Fibroblast of skin of left quadriceps (primary cell): ENCODE data around the gene DNER.
"Not testable (repeated sequence)": the region's sequence is repeated elsewhere in the genome, so short reads cannot be mapped to it uniquely, and the experiment has no call there.

Experiments used
- DNase-seq, 2 experiments: peaks; one replicate each; pipeline ENCODE4 v3.0.0-alpha.2; 2013; ENCODE audit warnings: low read depth in 2 of 2

Gene DNER

DNA sequence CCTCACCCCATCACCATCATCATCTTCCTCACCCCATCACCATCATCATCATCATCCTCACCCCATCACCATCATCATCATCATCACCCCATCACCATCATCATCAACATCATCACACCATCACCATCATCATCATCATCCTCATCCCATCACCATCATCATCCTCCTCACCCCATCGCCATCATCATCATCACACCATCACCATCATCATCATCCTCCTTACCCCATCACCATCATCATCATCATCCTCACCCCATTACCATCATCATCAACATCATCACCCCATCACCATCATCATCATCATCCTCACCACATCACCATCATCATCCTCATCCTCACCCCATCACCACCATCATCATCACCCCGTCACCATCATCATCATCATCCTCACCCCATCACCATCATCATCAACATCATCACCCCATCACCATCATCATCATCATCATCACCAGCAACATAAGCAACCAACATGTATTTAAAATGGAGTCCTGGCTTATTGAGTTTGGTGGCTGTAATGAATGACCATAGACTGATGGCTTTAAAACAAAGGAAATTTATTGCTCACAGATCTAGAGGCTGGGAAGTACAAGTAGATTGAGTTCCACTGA is 150.0 kb downstream of the DNER start:
- DNase-seq, result no peak

DNA sequence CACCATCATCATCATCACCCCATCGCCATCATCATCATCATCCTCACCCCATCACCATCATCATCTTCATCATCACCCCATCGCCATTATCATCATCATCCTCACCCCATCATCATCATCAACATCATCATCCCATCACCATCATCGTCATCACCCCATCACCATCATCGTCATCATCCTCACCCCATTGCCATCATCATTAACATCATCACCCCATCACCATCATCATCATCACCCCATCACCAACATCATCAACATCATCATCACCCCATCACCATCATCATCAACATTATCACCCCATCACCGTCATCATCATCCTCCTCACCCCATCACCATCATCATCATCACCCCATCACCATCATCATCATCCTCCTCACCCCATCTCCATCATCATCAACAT is 151.0 kb downstream of the DNER start:
- DNase-seq, result no peak

DNA sequence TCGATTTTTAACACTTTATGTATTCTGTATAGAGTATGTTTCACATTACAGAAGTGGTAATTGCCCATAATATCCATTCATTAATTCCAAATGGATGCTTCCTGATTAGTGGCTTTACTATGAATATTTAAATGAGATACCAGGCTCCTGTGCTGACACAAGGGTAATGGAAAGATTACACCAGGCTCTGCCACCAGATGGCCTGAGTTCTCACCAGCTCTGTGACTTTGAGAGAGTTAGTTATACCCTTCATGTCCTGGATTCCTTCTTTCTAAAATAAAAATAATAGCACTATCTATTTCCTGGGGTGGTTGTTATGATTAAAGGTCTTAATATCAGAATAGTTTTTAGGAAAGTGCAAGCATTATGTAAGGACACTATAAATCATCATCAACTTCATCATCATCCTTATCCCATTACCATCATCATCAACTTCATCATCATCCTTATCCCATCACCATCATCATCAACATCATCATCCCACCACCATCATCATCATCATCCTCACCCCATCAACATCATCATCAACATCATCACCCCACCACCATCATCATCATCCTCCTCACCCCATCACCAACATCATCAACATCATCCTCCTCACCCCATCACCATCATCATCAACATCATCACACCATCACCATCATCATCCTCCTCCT is 151.8 kb downstream of the DNER start:
- no peak for DNase-seq

DNA sequence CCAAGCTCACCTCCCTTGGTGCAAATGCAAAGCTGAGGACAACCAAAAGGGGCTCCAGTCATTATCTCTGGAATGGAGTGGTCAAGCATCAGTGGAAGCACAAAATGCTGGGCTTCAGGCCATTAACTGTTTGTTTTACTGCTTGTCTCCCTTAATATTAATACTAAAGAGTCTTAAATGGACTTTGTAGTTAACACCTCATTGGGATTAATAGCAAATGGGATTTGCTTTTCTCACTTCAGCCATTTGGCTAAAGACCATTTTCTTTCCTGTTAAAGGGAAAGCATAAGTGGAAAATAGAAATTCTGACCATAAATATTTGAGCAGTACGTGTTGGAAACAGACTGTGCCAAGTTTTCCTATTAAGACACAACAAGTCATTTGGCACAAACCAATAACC is 154.4 kb downstream of the DNER start:
- DNase-seq, result no peak

DNA sequence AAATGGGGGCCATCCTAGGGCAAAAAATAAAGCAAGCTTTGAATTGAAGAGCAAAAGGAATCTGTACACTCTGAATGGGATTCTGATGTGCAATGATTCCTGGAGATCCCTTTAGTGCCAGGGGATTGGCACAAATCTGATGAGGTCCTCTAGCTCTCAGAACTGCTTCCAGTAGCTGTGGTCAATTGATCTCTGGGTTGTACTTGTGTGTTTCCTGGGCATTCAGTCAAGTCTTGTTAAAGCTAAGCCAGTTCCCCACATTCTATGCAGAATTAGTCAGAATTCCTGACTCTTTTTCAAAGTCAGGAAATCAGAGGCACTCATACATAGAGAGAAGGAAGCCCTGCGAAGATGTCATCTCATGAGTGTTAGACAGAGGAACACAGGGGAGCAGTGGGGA is 161.3 kb downstream of the DNER start:
- DNase-seq, result no peak

DNA sequence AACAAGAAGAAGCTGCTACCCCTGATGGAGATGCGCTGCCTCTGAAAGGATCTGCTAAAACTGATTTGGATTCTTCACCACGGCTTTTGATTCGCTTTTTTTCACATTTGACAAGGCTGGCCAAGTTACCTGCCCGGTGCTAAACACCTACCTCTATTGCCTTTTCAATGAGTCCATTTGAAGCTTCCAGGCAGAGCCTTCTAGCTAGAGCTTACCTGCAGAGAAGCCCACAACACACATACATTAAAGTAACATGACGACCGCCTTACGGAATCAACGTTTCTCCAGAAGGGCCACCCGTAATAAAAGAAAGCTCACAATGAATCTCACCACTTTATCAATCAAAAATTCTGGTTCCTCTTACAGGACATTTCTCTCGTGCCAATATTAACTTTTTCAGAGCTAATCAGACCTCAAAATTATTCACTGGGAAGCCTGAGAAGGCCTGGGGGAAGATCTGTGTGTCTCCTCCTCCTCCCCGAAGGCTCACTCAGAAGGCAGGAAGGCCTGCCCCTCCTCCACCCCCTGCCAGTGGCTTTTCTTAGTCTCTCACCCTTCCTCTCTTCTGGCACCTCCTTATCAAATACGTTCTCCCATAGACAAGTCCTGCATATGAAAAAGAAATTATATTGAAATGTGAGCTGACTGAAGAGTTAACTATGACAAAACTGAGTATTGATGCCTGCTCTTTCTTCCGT is 171.0 kb downstream of the DNER start:
- DNase-seq, result no peak

DNA sequence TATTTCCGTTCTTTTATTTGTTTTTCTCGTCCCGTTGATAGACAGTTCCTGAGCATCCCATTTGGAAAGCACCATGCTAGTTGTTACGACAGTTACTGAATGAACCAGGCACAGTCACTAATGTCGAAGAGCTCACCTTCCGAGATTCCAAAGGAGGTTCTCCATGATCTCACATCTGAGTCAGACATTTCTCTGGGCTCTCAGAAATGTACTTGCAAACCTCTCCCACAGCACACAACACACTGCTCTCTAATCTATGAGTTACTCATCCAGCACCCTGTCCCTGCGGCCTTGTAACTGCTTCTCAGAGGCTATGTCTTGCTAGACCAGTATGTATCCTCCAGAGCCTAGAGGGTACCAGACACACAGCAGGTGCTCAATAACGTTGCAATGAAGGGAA is 174.7 kb downstream of the DNER start:
- no peak for DNase-seq

DNA sequence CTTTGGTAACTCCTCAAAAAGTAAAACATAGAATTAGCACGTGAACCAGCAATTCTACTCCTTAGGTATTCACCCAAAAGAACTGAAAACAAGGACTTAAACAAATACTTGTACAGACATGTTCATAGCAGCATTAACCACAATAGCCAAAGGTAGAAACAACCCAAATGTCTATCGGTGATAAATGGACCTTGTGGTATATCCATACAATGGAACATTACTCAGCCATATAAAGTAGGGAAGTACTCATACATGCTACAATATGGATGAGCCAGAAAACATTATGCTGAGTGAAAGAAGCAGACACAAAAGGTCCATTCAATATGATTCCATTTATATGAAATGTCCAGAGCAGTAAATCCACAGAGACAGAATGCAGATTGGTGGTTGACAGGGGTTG is 182.8 kb downstream of the DNER start:
- no peak for DNase-seq

DNA sequence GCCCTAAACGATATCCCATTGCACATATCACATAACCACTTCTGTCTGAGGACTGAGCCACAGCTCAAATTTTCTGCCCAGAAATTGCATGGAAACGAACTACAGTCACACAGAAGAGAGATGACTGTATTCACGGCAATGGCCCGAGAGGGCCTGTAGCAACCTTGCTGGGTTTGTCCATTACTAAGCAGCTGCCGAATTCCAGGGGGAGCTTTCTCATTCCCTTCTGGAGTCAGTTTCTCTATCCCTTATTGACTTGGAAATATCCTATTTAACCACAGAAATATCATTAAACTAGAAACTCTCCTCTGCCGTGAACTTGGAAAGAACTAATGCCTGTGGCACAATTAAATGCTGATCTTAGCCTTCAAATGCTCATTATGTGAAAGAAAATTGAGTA is 183.9 kb downstream of the DNER start:
- no peak for DNase-seq

DNA sequence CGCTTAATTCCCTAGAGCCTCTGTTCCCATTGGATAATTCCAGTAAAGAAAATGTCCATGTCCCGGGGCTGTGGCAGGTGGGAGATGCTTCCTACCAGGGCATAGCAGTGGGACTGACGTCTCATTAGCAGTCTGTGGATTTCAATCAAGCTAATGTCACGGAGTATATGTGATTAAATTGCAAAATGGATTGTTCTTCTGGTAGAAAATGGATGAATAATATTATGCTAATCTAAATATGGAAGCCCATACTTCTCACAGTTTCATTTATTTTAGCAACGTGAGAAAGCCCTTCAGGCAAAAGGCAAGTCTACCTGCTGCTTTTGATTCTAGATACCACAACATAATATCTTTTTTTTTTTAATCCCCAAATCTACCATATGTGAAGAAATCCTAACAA is 185.5 kb downstream of the DNER start:
- no peak for DNase-seq

DNA sequence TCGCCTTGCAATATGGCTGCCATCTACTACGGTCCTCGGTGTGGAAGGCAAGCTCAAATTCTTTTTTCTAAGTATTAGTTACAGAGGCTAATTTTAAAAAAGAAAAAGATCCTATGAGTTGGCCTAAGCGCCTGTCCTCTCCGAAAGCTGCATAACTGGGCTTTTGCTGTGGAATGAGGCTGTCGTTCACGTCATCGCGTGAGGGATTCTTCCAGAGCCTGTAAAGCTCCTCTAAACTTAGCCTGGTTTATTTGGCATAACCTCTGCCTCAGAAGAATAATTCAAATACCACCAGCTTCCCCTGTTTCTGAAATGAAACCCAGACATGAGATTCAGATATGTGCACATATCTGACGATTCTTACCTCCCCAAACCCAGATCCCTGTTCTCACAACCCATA is 187.4 kb downstream of the DNER start:
- no peak for DNase-seq

DNA sequence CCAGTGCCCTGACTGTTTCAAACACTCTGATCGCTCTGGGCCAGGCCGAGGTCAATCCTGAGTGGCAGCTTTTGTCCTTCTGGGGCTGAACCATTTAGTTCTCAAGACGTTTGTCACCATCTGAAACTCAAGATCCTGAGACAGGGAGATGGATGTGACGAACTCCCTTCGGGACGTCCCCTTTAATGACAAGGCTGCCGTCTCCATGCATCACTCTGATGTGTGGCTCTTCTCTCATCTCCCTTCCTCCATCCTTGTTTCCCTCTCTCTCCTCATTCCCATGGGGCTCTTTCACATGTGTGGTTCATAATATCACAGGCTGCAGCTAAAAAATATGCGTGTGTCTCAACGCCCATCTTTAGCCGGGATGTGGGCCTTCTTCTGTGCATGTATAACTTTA is 189.6 kb downstream of the DNER start:
- no peak for DNase-seq

DNA sequence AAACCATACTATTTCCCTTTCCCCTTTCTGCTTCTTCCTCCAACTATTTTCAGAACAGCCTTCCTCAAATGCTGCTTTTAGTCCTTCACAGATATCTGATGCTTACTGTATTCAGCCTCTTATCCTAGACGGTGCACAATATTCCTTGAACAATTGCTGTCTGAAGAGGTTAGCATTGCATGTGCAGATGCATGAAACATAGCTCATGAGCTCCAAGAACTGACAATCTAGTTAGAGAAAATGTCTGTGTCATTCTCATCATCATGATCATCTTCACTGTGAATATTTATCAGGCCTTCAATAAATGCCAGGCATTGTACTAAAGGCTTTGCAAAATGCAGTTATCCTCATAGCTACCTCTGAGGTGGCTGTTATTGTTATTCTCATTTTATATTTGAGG is 190.7 kb downstream of the DNER start:
- DNase-seq, result no peak

DNA sequence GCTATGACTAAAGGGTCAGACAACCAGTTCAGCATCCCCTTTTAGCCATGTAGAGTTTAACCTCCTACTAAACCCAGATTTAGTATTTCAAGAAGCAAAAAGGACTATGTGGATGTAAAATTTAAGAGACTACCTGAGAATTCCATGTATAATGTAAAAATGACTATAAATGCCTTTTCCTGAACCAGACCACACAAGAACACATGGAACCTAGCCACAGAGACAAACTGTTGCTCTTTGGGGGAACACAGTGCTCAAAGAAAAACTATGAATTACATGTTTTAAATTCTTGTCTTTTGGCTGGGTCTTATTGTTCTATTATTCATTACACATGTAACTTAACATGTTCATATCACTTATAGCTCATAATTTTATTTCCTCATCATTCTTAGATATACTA is 192.8 kb downstream of the DNER start:
- no peak for DNase-seq

DNA sequence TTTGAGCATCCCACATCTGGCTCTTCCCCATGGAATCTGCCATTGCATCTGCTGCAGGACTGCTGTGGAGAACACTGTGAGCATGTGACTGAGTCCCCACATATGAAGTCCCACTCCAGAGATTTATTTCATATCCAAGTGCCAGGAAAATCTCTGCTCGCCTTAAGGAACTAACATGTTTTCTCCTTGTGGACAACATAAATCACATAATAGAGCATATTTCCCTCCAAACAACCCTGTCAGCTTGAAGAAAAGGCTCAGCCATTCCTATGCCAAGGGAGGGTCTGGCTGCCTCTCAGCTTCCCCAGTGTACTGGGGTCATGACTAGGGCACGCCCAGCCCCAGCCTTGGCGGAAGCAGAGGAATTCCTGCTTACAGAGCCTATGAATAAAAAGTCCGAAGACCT is 193.7 kb downstream of the DNER start:
- DNase-seq, result no peak

DNA sequence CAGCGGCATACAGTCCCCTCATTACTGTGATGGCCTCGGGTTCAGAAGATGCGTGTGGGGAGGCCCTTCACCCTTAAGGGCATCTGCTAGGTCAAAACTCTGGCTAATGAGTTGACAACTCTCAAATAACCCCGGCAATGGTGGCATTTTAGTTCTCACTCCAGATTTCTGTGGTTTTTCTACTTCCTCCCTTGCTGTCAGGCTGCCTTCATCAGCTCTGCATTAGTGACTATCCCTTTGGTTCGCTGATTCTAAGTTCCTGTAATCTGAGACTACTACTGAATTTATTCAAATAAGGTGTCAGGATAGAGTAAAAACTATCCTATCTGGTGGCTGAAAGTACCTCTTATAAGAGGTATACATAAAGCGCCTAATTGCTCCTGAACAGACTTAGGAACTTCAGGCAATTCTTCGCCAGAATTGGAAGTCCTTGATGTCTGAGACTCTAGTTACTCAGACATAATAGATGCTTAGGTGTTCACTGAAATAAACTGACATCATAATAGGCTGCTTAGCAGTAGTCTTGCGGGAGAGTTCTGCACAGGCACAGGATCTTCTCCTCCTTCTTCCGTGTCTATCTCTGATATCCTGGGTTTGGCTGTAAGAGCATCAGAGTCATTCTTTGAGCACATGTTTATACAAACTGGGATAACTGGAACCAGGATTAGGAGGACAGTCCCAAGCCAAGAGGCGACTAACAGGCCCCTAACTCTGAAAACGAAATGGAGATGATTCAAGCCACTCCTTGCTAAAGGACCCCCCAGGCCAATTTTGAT is 194.5 kb downstream of the DNER start:
- no peak for DNase-seq

DNA sequence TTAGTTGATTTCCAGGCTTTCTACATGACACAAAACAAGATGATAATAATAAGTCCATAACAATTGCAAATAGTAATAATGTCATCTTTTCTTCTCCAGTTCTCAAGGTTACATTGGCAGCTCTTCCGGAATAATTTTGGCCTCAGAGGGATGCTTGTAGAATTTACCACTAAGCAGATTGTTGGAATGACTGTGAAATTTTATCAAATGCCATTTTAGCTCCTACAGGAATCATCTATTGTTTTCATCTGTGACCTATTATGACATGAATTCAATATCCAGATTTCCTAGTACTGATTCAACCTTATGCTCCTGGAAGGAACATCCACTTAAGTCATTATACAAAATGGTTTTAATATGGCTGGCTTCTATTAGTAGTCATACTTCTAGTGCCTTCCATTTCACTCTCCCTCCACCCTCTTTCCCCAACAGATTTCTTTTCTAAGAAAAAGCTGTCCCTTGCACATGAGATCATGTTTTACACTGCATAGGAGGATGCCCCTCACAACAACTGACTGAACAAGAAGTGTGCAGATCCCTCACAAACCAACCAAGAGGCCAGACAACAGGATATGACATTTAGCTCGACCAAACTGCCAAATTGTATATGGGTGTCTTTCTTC is 200.0 kb downstream of the DNER start:
- DNase-seq, result no peak

DNA sequence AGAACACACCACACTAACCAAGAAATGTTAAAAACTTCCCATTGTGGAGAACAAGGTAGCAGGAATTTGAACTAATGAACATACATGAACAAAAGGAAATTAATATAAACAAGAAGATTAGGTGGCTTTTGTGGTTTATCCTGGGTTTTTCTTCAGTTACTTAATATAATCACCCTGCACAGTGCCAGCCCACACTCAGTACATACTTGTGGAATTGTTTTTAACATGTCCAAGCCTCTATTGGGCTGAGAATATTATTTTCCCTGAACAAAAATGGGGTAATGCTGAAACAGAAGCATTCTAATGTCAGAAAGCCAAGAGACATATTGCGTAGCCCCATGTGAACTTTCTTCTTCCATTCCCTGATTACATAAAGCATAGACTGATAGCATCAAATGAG is 202.8 kb downstream of the DNER start:
- DNase-seq, result no peak

DNA sequence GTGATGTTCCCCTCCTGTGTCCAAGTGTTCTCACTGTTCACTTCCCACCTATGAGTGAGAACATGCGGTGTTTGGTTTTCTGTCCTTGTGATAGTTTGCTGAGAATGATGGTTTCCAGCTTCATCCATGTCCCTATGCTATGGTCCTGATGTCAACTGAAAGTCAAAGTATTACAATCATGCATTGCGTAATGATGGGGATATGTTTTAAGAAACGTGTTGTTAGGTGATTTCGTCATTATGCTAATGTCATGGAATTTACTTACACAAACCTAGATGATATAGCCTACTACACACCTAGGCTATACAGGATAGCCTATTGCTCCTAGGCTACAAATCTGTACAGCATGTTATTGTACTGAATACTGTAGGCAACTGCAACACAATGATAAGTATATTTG is 207.7 kb downstream of the DNER start:
- DNase-seq, result not testable (repeated sequence)

DNA sequence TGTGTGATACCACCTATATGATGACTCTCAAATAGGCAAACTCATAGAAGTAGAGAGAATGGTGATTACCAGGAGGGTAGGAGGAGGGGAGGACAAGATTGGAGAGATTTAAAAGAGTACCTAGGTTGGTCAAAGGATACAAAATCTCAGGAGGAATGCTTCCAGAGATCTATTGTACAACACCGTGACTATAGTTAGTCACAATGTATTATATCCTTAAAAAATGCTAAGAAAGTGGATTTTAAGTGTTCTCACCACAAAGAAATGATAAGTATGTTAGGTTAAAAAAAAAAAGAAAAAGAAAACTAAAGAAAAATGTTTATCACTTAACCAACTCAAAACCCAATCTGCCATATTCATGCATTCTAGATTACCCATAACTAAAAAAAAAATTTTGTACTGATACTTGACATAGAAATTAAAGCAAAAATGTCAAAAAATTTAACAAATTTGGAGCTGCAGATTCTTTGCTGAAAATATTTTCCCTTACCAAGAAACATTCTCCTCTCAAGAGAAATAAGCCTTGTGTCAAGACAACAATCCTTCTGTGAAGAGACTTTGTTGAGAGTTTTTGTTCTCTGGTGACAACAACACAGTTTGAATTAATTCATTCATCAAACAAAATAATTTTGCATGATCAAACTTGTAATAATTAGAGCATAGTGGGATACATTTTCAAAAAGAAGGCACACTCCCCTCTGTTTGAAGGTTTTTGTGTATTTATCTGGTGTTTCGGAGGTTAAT is 213.1 kb downstream of the DNER start:
- DNase-seq, result no peak

DNA sequence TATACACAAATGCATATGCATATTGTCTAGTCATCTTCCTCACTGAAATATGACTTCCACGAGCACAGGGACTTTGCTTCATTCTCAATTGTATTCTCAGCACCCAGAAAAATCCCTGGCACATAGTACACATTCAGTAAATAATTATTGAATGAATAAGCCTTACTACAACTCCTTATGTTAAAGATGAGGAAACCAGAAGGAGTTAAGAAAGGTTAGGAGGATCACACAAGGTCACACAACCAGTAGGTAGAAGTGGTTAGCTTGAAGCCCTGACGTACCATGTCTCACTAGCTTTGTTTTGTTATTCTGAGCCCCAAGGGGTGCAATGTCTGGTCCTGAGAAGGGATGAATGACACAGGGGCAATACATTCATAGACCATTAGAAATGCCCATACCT is 222.3 kb downstream of the DNER start:
- DNase-seq, result no peak

DNA sequence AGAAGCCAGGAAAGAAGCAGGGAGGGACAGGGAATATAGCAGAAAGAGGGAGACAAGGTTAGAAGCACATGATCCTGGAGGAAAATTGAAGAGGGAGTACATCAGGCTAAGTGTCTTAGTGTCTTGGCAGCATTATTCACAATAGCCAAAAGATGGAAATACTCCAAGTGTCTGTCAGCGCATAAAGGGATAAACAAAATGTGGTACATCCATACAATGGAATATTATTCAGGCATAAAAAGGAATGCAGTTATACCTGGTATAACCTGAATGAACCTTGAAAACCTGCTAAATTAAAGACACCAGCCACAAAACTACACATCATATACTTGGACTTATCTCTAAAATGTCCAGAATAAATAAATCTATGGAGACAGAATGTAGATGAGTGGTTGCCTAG is 224.2 kb downstream of the DNER start:
- no peak for DNase-seq
